ENCODE measurements around the gene FCGBP. TPM values are rescaled to one million over a fixed set of nuclear protein-coding genes. Genes with fewer than 3 reads are reported as not detected.

Gene FCGBP
- total and polyA plus RNA-seq, 2 of the 4 experiments (the other 2 are of a cell fraction), result under 0.01 to 0.03 TPM

DNA sequence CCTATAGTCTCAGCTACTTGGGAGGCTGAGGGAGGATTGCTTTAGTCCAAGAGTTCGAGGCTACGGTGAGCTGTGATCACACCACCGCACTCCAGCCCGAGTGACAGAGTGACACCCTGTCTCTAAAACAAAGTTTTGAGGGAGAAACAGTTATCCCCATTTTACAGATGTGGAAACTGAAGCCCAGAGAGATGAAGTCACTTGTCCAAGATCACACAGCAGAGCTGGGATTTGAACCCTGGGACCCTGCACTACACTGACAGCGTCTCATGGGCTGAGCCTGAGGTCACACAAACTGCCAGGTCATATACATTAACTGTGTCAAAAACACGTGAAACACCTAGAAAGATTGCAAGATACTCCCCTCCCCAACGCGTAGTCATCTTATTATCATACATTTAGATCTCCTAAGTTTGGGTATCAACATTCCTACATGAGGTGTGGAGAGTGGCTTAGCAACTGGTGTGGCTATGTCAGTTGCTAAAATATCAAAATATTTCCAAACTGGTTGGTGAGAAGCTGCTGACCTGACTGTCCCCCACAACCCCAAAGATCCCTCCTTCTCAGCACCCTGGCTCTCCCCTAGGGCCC is 8.2 kb downstream of the FCGBP start:
- Histone ChIP-seq H3K4ac (ENCODE audit: low read depth, low read length) (no peak overlapping the region), H3K9me1 (ENCODE audit: insufficient read depth, low read length) (no peaks in the 10 kb centered on the region), H3K9me3 (ENCODE audit: control insufficient read depth, insufficient read depth, low read length) (no peaks in the 10 kb centered on the region), H3K23ac (ENCODE audit: low read depth, low read length) (no peak overlapping the region), H2AFZ (replicated peaks; ENCODE audit: low read length, poor library complexity) (no peak overlapping the region), H3K56ac (ENCODE audit: extremely low read depth, insufficient read depth, low read length) (no peak overlapping the region), H3K9ac (ENCODE audit: low read depth, low read length) (no peak overlapping the region), H3K14ac (replicated peaks; ENCODE audit: low read depth, low read length) (no peak overlapping the region), H3K79me1 (ENCODE audit: low read depth in 1 of 2, low read length in 2 of 2) (no peaks in the 10 kb centered on the region), H4K91ac (ENCODE audit: insufficient read depth, low read depth, low read length) (no peak overlapping the region), H2BK120ac (ENCODE audit: low read depth, low read length) (no peak overlapping the region), H4K8ac (ENCODE audit: low read depth in 2 of 2, low read length in 2 of 2) (no peak overlapping the region), H2BK15ac (ENCODE audit: low read depth, low read length) (no peak overlapping the region), H4K5ac (ENCODE audit: low read depth, low read length) (no peak overlapping the region), H3K27me3 (ENCODE audit: control insufficient read depth, insufficient read depth, low read length) (no peaks in the 10 kb centered on the region), H3K18ac (ENCODE audit: low read depth, low read length) (no peak overlapping the region), H3K36me3 (ENCODE audit: control insufficient read depth, insufficient read depth, low read length) (no peaks in the 10 kb centered on the region), H2AK5ac (ENCODE audit: low read depth, low read length) (no peak overlapping the region), H4K20me1 (ENCODE audit: insufficient read depth, low read length) (no peaks in the 10 kb centered on the region), H2AK9ac (replicated peaks; ENCODE audit: low read depth, low read length, poor library complexity) (no peak overlapping the region), H2BK20ac (ENCODE audit: low read depth, low read length) (no peak overlapping the region), H3K4me2 (ENCODE audit: low read depth, low read length) (no peak overlapping the region), H3K4me3 (ENCODE audit: insufficient read depth, low read depth, low read length) (no peak overlapping the region), H2BK5ac (ENCODE audit: low read depth, low read length, poor library complexity, severe bottlenecking) (no peak overlapping the region), H3K27ac (ENCODE audit: insufficient read depth, low read length) (no peak overlapping the region), H3K4me1 (ENCODE audit: control insufficient read depth, insufficient read depth, low read length) (no peaks in the 10 kb centered on the region)
- DNase-seq (no peak), ATAC-seq (ENCODE audit: low read depth) (no peak)
- no TSS peak for BruUV-seq (replicated peaks)
- in situ Hi-C loops (cut with MboI; ENCODE audit: low sequenced_read_pairs) (no loop called here), intact Hi-C loops (cut with micrococcal nuclease) (no loop called here), dilution Hi-C loops (cut with HindIII; ENCODE audit: low sequenced_read_pairs, unreplicated experiment) (no loop called here)
- WGBS, 2 experiments (ENCODE audit: extremely low coverage in 2 of 2, insufficient read length in 1 of 2), result no CpG with 5 or more reads among the region's 8 CpGs
- POLR2A ChIA-PET (ENCODE audit: unreplicated experiment), result no interaction called here
- TF ChIP-seq RCOR1 (IDR thresholded peaks at IDR 0.05; ENCODE audit: insufficient replicate concordance, low read length) (no peak), POLR2A (IDR thresholded peaks at IDR 0.05; ENCODE audit: low read depth, low read length) (no peak), USF2 (IDR thresholded peaks at IDR 0.05; ENCODE audit: low read depth, low read length) (no peak), NFE2L2 (IDR thresholded peaks at IDR 0.05; ENCODE audit: low read depth, low read length) (no peak), RAD21 (IDR thresholded peaks at IDR 0.05; ENCODE audit: low read length) (no peak), SMC3 (IDR thresholded peaks at IDR 0.05; ENCODE audit: low read depth, low read length) (no peak), CHD1 (IDR thresholded peaks at IDR 0.05; ENCODE audit: low read depth, low read length) (no peak), CEBPB (IDR thresholded peaks at IDR 0.05; ENCODE audit: low read depth, low read length) (no peak), FOS (IDR thresholded peaks at IDR 0.05; ENCODE audit: low read depth, low read length) (no peak), RFX5 (IDR thresholded peaks at IDR 0.05; ENCODE audit: low read depth, low read length) (no peak), MAZ (IDR thresholded peaks at IDR 0.05; ENCODE audit: borderline replicate concordance, low read depth, low read length) (no peak), MAFK (IDR thresholded peaks at IDR 0.05; ENCODE audit: low read depth, low read length) (no peak), BHLHE40 (IDR thresholded peaks at IDR 0.05; ENCODE audit: low read depth, low read length) (no peak), CTCF (conservative IDR thresholded peaks at IDR 0.05; ENCODE audit: low read depth, low read length) (no peak), MXI1 (IDR thresholded peaks at IDR 0.05; ENCODE audit: borderline replicate concordance, low read depth, low read length) (no peak)
- TF ChIP-seq, protein P1, sequence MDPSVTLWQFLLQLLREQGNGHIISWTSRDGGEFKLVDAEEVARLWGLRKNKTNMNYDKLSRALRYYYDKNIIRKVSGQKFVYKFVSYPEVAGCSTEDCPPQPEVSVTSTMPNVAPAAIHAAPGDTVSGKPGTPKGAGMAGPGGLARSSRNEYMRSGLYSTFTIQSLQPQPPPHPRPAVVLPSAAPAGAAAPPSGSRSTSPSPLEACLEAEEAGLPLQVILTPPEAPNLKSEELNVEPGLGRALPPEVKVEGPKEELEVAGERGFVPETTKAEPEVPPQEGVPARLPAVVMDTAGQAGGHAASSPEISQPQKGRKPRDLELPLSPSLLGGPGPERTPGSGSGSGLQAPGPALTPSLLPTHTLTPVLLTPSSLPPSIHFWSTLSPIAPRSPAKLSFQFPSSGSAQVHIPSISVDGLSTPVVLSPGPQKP (IDR thresholded peaks at IDR 0.05; ENCODE audit: borderline replicate concordance, low read depth, low read length), result no peak
- CTCF ChIA-PET, result no interaction called here

Measured in IMR-90 (cell line).